CD4-positive, alpha-beta T cell treated with Interleukin-17A for 1 hour (primary cell): ENCODE data around the gene NDUFB3.
"Not testable (repeated sequence)": the region's sequence is repeated elsewhere in the genome, so short reads cannot be mapped to it uniquely, and the experiment has no call there.

ENCODE experiments used
- DNase-seq: peaks from one replicate; pipeline ENCODE4 v3.0.0-alpha.2; 2020

NDUFB3 gene

DNA sequence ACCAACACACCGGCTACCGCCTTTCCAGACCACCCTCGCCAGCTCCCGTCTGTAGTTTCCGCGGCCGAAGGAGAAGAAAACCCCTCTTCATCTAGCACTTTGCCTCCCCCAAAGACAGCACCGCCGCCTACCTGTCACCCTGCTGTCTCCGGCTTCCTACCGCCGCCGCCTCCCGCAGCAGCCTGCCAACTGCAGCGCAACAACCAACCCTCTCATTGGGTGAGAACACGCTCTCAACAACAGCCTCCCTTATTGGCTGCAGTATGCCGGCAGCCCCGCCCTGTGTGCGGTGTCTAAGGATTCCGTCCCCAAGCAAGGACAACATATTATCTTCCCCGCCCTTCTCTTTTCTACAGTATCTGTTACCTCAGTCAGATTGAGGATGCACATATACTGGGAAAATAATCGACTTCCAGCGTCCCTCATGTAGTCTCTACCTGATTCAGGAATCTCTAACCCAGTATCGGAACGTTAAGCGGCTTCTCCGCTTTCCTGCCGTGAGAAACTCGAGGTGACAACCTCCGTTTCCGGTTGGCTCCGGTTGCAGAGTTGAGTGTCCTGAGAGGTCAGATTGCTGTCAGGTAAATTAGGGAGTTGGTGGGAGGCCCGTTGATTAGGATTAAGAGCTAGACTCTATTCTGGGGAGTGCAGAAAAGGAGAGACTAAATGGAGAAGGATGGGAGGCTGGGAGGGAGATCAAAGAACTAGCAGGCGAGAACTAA is at the start of gene NDUFB3, which contains the start of gene HYCC2:
Gene NDUFB3, plus strand, starts transcription at position 523 of the 722 bp plus-strand sequence. CDS start 6,882 bp downstream, outside the sequence.
Gene HYCC2, minus strand, starts transcription at position 193 of the 722 bp plus-strand sequence. CDS start 47,662 bp downstream, outside the sequence.
- DNase-seq, result peak; percentile 97

DNA sequence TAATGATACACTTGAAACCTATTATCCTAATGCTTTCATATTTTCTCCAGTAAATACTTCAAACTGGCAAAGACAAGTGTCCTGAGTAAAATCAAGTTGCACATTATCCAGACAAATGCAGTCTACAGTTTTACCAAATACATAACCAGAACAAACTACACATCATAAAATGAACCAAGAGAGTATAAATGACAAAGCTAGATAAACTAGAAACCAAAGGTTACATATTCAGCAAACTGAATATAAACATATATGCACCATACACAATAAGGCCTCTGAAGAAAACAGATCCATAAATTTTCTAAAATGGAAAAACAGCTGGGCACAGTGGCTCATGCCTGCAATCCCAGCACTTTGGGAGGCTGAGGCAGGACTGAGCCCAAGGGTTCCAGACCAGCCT is 47.3 kb upstream of the NDUFB3 start:
- no peak for DNase-seq

- DNase-seq, result not testable (repeated sequence)
Observed at GRCh38 chr2:201034355-201034754, 37.4 kb upstream of the NDUFB3 start.

- DNase-seq, result not testable (repeated sequence)
Observed at GRCh38 chr2:201038361-201038760, 33.4 kb upstream of the NDUFB3 start.

- no peak for DNase-seq
Observed at GRCh38 chr2:201038855-201039254, 32.9 kb upstream of the NDUFB3 start.

DNA sequence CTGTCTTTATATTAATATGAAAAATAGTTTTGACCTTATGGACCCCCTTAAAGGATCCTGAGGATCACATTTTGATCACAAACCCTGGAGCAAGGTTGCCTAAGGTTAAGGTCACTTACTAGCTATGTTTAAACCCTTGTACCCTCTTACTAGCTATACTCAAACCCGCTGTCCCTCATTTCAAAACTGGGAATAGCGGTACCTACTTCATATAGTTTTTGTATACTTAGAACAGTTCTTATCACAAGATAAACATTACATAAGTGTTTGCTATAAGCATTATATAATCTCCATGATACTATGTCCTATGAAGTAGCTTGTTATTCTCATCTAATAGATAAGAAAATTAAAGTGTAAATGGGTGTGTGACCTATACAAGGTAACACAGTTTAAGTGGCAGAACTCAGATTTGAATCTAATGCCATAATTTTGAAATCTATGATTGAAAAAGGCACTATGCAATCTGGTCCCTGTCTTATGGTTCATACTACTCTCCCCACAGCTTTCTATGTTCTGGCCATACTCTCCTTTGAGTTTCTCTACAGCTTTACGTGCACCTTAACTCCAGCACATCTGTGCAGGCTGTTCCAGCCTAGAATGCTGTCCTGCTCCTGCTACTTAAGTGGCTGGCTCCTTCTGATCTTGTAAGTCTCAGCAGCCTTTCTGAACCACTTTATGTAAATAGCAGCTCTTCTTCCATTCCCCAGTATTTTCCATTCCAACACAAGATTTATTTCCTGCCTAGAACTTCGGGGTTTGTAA is 30.8 kb upstream of the NDUFB3 start:
- no peak for DNase-seq

- not testable (repeated sequence) for DNase-seq
Observed at GRCh38 chr2:201042451-201042850, 29.4 kb upstream of the NDUFB3 start.

GRCh38 chr2:201043050-201043449 is 28.8 kb upstream of the NDUFB3 start:
- not testable (repeated sequence) for DNase-seq

- no peak for DNase-seq
Observed at GRCh38 chr2:201046881-201047280, 24.9 kb upstream of the NDUFB3 start.

DNA sequence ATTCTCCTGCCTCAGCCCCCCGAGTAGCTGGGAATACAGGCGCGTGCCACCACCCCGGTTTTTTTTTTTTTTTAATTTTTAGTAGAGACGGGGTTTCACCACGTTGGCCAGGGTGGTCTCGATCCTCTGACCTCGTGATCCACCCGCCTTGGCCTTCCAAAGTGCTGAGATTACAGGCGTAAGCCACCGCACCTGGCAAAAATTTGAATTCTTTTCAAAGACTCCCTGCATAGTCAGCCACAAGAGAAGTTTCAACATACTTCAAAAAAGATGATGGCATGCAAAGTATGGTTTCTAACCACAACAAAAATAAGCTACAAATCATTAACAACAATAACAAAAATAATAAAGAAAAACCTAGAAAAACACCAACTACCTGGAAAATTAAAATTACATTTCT is 22.3 kb upstream of the NDUFB3 start:
- no peak for DNase-seq

GRCh38 chr2:201057087-201057521 is 14.7 kb upstream of the NDUFB3 start:
- DNase-seq, result no peak

DNA sequence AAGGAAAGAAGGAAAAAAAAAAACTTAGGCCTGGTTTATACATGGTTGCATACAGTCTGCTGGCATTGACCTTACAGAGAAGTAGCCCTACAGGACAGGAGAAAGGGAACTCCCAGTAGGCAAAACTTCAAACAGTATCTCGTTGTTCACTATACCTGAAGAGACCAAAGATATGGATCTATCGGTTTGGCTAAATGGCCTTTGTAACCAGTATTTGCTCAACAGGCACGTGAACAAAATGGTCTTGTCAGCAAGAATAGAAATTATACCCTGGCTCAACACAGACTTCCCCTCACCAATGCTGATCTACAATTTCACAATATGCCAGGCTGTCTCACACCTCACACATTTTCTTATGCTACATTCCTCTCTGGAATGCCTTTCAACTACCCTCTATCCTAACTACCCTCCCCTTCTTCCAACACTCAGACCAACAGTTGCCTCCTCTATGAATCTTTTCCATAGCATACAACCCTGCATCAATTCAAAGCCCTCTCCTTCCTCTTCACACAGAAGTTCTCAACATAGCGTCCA is 14.0 kb upstream of the NDUFB3 start:
- no peak for DNase-seq

DNA sequence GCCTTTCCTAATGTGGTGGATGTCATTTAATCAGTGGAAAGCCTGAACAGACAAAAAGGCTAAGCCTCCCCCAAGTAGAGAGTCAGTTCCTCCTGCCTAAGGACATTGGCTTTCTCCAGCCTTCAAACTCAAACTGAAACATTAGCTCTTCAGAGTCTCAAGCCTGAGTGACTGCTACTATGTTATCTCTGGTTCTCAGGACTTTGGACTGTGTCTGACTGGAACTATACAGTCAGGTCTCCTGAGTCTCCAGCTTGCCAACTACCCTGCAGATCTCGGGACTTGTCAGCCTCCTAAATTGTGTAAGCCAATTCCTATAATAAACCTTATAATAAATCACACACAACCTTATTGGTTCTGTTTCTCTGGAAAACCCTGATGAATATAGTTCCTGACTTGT is 12.9 kb upstream of the NDUFB3 start:
- no peak for DNase-seq

DNA sequence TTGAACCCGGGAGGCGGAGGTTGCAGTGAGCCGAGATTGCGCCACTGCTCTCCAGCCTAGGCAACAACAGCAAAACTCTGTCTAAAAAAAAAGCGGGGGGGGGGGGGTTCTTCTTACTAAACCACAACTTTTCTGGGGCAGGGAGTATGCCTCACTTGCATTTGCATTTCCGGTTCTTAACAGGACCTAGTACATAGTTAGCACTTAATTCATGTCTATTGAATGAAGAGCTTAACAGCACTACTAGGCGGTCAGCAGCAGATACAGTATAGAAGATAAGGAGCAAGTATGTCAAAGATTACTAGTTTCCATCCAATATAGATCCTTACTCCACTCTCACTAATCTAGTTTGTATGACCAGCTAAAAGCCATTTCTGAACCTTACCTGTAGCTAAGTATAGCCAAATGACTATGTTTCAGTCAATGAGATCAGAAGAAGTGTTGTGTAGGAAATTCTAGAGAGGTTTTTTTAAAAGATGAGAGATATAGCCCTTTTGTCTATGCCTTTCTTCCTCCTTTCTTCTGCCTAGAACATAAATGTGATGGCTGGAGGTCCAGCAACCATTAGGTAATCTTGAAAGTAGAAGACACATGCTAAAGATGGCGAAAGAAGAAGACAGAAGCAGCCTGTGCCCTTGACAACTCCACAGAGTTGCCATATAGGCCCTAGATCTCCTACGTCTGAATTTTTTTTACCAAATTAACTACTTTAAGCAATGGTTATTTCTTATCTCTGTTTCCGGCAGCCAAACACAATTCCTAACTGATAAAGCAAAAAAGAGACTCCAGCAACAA is 11.6 kb upstream of the NDUFB3 start:
- DNase-seq, result no peak

- not testable (repeated sequence) for DNase-seq
Observed at GRCh38 chr2:201063516-201063915, 8.3 kb upstream of the NDUFB3 start.

DNA sequence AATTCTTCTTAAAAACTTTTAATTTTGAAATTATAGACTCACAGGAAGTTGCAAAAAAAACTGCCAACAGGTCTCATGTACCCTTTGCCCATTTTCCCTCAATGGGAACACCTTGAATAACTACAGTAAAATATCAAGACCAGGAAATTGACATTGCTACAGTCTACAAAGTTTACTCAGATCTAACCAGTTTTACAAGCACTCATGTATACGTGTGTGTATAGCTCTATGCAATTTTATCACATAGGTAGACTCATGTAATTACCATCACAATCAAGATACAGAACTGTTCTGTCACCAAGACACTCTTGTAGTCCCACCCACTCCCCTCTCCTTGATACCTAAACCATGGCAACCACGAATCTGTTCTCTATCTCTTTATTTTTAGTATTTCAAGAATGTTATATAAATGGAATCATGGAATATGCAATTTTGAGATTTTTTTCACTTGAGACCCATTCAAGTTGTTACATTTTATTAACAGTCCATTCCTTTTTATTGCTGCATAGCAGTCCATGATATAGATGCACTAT is 6.9 kb upstream of the NDUFB3 start:
- DNase-seq, result no peak

DNA sequence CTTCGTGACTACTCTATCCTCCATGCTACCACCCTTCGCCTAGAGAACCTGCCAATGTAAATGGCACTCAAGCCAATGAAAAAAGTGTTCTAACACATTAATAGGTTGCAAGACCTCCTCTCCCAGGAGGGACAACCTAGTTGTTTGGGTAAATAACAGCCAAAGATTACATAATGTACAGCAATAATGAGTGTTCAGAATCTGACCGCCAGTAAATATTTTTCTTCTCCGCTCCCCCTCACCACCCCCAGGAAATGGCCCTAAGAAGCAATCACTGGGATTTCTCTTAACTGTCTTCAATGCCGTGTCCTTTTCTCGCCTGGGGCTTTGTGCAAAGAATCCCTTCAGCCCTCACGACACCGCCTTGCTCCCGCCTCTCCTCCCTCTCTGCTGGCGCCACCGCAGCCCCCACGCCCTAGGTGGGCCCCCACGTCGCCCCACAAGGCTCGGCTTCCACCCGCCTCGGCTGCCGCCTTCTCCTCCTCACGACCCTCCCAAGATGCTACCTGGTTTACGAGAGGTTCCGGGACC is 788 bp upstream of the NDUFB3 start:
- no peak for DNase-seq

DNA sequence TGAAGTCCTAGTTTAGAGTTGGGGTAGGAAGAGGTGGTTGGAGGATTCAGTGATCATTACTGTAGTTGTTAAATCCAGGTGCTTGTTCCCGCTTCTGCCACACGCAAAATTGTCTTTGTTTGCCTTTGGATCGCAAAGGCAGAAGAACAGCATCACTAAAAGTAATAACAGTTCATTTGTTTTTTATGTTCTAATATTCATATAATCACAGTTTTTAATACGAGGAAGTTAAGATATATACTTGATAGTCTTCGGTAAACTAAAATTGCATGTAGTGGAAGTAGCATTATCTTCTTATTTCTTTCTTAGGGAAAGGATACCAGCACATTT is 365 bp downstream of the NDUFB3 start:
- no peak for DNase-seq

- no peak for DNase-seq
Observed at GRCh38 chr2:201073071-201073470, 1.3 kb downstream of the NDUFB3 start.

DNA sequence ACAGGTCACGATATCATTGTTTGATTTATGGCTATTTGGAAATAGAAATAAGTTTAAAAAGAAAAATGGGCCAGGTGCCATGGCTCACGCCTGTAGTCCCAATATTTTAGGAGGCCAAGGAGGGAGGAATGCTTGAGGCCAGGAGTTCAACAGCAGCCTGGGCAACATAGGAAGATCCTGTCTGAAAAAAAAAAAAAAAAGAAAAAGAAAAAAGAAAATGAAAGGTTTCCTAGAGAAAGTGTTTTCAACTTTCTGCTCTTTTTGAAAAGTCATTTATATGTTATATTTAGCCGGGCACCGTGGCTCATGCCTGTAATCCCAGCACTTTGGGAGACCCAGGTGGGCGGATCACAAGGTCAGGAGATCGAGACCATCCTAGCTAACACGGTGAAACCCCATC is 3.2 kb downstream of the NDUFB3 start:
- DNase-seq, result no peak

DNA sequence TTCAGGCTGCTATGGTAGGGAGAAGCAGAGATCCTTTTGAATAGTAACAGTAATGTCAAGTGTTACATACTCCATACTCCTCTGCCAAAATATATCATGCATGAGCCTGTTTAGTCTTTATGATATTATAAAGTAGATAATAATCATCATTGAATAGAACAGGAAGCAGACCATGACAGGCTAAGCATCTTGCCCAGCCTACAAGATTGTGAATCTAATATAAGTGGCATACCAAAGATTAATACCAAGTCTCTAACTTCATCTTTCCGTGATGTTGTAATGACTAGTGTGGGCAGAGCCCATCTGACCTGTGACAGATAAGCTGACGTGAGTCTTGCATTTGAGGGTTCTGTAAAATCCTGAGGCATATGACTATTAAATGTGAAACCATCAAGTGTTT is 13.1 kb downstream of the NDUFB3 start:
- no peak for DNase-seq

DNA sequence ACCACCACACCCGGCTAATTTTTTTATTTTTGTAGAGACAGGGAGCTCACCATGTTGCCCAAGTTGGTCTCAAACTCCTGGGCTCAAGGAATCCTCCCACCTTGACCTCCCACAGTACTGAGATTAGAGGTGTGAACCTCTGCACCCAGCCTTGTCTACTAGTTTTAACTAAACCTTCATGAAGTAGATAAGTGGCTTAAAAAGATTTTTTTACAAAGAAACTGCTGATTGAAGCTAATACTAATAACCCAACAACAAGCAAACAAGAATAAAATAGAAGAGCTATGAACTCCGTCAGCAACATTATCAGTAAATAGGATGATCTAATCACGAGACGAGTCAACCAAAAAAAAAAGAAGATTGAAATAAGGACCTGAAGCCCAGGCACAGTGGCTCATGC is 18.8 kb downstream of the NDUFB3 start:
- DNase-seq, result no peak

GRCh38 chr2:201093573-201093972 is 21.8 kb downstream of the NDUFB3 start:
- no peak for DNase-seq
